Measurements from ENCODE around the gene FBN1. TPM values are rescaled to one million over a fixed set of nuclear protein-coding genes. Genes with fewer than 3 reads are reported as not detected.

FBN1 gene
- total and polyA plus RNA-seq, 2 donors (not counting 3 experiments of a cell fraction or from before 2014, with no cell fraction given) = 107 to 111 TPM

DNA sequence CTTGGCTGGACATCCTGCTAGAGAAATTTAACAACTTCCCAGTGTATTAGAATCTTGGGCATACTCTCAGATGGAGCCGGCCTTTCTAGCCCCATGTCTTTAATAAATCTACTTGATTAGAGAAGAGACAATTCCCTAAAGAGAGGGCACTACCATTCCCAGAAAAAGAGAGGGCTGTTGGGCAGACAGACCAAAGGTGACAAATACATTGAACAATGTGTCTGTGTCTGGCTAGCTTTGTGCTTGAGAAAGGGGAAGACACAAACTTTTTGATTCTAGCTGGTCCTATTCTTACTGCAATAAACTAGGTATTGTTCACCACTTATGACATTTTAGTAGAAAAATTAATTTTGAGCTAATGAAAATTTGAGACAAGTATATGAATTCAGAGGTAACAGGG, 256.6 kb downstream of the FBN1 start:
- H3K4me2 ChIP-seq (ENCODE audit: insufficient read depth, low read length) = no peak overlapping the region
- no peak overlapping the region for H3K27ac ChIP-seq (ENCODE audit: insufficient read depth, low read depth, low read length)
- H3K27me3 ChIP-seq (ENCODE audit: control insufficient read depth in 2 of 2, insufficient read depth in 2 of 2, low read length in 2 of 2) = no peaks in the 10 kb centered on the region
- BruUV-seq (replicated peaks) = no TSS peak
- intact Hi-C loops (cut with micrococcal nuclease) = no loop called here
- ChIA-PET POLR2A (interaction anchor here (0.5 kb wide), 1 partner anchor 17 kb away, joined by 4 read pairs; no protein-coding TSS in a partner anchor), CTCF (no interaction called here)
- dilution Hi-C loops (cut with MboI; ENCODE audit: extremely low pct_ligation_motif_present, low sequenced_read_pairs) = no loop called here
- H3K9me3 ChIP-seq (replicated peaks; ENCODE audit: control insufficient read depth, insufficient read depth, low read length) = no peaks in the 10 kb centered on the region
- peaks cover 43% of the 10 kb centered on the region for H3K4me1 ChIP-seq (ENCODE audit: control insufficient read depth, extremely low read depth, insufficient read depth, low read length)
- H4K20me1 ChIP-seq (replicated peaks; ENCODE audit: control insufficient read depth, extremely low read depth, insufficient read depth, low read length) = no peaks in the 10 kb centered on the region
- FAIRE-seq = no peak
- H3K9ac ChIP-seq (replicated peaks; ENCODE audit: extremely low read depth, insufficient read depth, low read length) = no peak overlapping the region
- H3K36me3 ChIP-seq (ENCODE audit: control insufficient read depth in 2 of 2, extremely low read depth in 1 of 2, insufficient read depth in 2 of 2, low read length in 2 of 2) = no peaks in the 10 kb centered on the region
- DNase-seq (ENCODE audit: low read depth, low spot score) = no peak
- H3K4me3 ChIP-seq (replicated peaks in 1 of 3; ENCODE audit: insufficient read depth in 1 of 3, low read depth in 1 of 3, low read length in 3 of 3) = no peak overlapping the region
- TF ChIP-seq FOS (IDR thresholded peaks at IDR 0.05; ENCODE audit: borderline replicate concordance, insufficient read depth, low read length) (no peak), EZH2 (IDR thresholded peaks at IDR 0.05; ENCODE audit: borderline replicate concordance, low read depth, low read length, severe bottlenecking) (no peak), POLR2A (IDR thresholded peaks at IDR 0.05; ENCODE audit: low read depth, low read length) (no peak), MYC (IDR thresholded peaks at IDR 0.05; ENCODE audit: low read depth, low read length) (no peak), GATA2 (IDR thresholded peaks at IDR 0.05; ENCODE audit: insufficient read depth, insufficient read length, low read depth, low read length) (no peak), JUN (IDR thresholded peaks at IDR 0.05; ENCODE audit: borderline replicate concordance, insufficient read depth, insufficient read length, low read depth) (no peak), POLR2AphosphoS5 (IDR thresholded peaks at IDR 0.05; ENCODE audit: insufficient read depth, low read depth, low read length) (no peak)
- TF ChIP-seq, protein P1, sequence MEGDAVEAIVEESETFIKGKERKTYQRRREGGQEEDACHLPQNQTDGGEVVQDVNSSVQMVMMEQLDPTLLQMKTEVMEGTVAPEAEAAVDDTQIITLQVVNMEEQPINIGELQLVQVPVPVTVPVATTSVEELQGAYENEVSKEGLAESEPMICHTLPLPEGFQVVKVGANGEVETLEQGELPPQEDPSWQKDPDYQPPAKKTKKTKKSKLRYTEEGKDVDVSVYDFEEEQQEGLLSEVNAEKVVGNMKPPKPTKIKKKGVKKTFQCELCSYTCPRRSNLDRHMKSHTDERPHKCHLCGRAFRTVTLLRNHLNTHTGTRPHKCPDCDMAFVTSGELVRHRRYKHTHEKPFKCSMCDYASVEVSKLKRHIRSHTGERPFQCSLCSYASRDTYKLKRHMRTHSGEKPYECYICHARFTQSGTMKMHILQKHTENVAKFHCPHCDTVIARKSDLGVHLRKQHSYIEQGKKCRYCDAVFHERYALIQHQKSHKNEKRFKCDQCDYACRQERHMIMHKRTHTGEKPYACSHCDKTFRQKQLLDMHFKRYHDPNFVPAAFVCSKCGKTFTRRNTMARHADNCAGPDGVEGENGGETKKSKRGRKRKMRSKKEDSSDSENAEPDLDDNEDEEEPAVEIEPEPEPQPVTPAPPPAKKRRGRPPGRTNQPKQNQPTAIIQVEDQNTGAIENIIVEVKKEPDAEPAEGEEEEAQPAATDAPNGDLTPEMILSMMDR (IDR thresholded peaks at IDR 0.05; ENCODE audit: extremely low read depth in 1 of 2, insufficient read depth in 1 of 2, low read depth in 1 of 2, low read length in 2 of 2) = no peak
- TF ChIP-seq, protein P2, sequence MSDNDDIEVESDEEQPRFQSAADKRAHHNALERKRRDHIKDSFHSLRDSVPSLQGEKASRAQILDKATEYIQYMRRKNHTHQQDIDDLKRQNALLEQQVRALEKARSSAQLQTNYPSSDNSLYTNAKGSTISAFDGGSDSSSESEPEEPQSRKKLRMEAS (IDR thresholded peaks at IDR 0.05; ENCODE audit: insufficient read depth, insufficient read length) = no peak
- H2AFZ ChIP-seq (ENCODE audit: low read depth, low read length) = no peak overlapping the region
- H3K79me2 ChIP-seq (ENCODE audit: control insufficient read depth, insufficient read depth, low read length) = no peaks in the 10 kb centered on the region
- H3K9me1 ChIP-seq (replicated peaks; ENCODE audit: control insufficient read depth, extremely low read depth, insufficient read depth, low read length) = no peaks in the 10 kb centered on the region

Data from endothelial cell of umbilical vein (primary cell).